Right lung (tissue), 5 donors: ENCODE results near the gene PAIP1. TPM values are rescaled to one million over a fixed set of nuclear protein-coding genes. Genes with fewer than 3 reads are reported as not detected.

Source experiments
- polyA plus RNA-seq, 5 donors: library from polyadenylated mRNA; unstranded; fragments of 120-200 nt; gene quantifications; one replicate each; pipeline versions ENCODE4 v1.2.1 to v1.2.3, GENCODE V29; 2013; ENCODE audit warnings: inconsistent platforms in 1 of 5, low replicate concordance in 1 of 5; ENCODE audit not compliant: insufficient read length in 5 of 5, insufficient read depth in 1 of 5

PAIP1 gene
- polyA plus RNA-seq, 5 donors, result 109 to 151 (median 124) TPM

Other genes with a start within 250 kb of the PAIP1 start
- gene HMGCS1, start 243.7 kb downstream of the PAIP1 start, polyA plus RNA-seq, result 10 to 100 TPM; 46.6 to 69.2 (median 55.0) TPM
- gene CCL28, start 144.7 kb downstream of the PAIP1 start, polyA plus RNA-seq, result under 1 TPM; 0.31 to 0.77 (median 0.42) TPM
- gene TMEM267, start 73.2 kb downstream of the PAIP1 start, polyA plus RNA-seq, result 10 to 100 TPM; 12.1 to 18.1 (median 14.0) TPM
- gene C5orf34, start 41.9 kb downstream of the PAIP1 start, polyA plus RNA-seq, result 10 to 100 TPM in 1 of 5 donors, 1 to 10 TPM in 4; 4.3 to 11.9 (median 8.1) TPM
- gene NNT, start 46.1 kb upstream of the PAIP1 start, polyA plus RNA-seq, result 10 to 100 TPM; 63.3 to 97.7 (median 91.4) TPM